WTC11 (cell line): ENCODE results near the gene TFF3. TPM values are rescaled to one million over a fixed set of nuclear protein-coding genes. Genes with fewer than 3 reads are reported as not detected.

Experiments
- ATAC-seq: fragments of 200-7000 bp; cut with Tn5 transposase; 2 replicates; pipeline ENCODE4 v1.10.0; 2021; ENCODE audit warnings: mild to moderate bottlenecking, moderate library complexity
- CTCF ChIA-PET: fragments of 300-600 bp; sonication (Branson Sonifier 250); formaldehyde crosslinking; loops from one replicate; lab custom pipeline; 2021; ENCODE audit warnings: antibody characterized with exemption; lab: Charles Lee
- POLR2A ChIA-PET: fragments of 350-600 bp; sonication (Branson Sonifier 250); formaldehyde crosslinking; loops from one replicate; lab custom pipeline; 2021; ENCODE audit warnings: antibody characterized with exemption; lab: Charles Lee
- DNase-seq: peaks from one replicate; pipeline ENCODE4 v3.0.0; 2021; ENCODE audit warnings: low spot score
- H3K27ac Mint-ChIP-seq: 2 replicates; pipeline ENCODE4 v1.8.0; 2021; ENCODE audit warnings: mixed read lengths
- H3K27me3 Mint-ChIP-seq: 2 replicates; pipeline ENCODE4 v1.8.0; 2021; ENCODE audit warnings: low read depth, mild to moderate bottlenecking, moderate library complexity, mixed read lengths
- H3K36me3 Mint-ChIP-seq: 2 replicates; pipeline ENCODE4 v1.8.0; 2021; ENCODE audit warnings: mixed read lengths
- H3K4me1 Mint-ChIP-seq: 2 replicates; pipeline ENCODE4 v1.8.0; 2022; ENCODE audit warnings: mixed read lengths
- H3K4me3 Mint-ChIP-seq: 2 replicates; pipeline ENCODE4 v1.8.0; 2021; ENCODE audit warnings: mild to moderate bottlenecking, moderate library complexity, mixed read lengths
- H3K9me3 Mint-ChIP-seq: 2 replicates; pipeline ENCODE4 v1.8.0; 2021; ENCODE audit warnings: mixed read lengths
- ATF3 ChIP-seq: sonication (generic); formaldehyde crosslinking; conservative IDR thresholded peaks from 2 replicates; pipeline ENCODE4 v1.8.1; 2022; ENCODE audit warnings: mild to moderate bottlenecking, missing genetic modification reagents
- EMX1 ChIP-seq: fragments of 250-450 bp; sonication (Bioruptor Pico); IDR thresholded peaks from 2 replicates; pipeline ENCODE4 v1.8.0; 2021; ENCODE audit warnings: mild to moderate bottlenecking
- HMGA2 ChIP-seq: fragments of 250-450 bp; sonication (Bioruptor Pico); IDR thresholded peaks from 2 replicates; pipeline ENCODE4 v1.4.0; 2021; ENCODE audit warnings: mild to moderate bottlenecking, moderate library complexity
- IRF2 ChIP-seq: sonication (generic); formaldehyde crosslinking; IDR thresholded peaks from 2 replicates; pipeline ENCODE4 v1.8.0; 2022; ENCODE audit warnings: low read depth, missing genetic modification reagents, borderline replicate concordance
- JAZF1 ChIP-seq: fragments of 250-450 bp; sonication (Bioruptor Pico); IDR thresholded peaks from 2 replicates; pipeline ENCODE4 v1.9.0; 2021; ENCODE audit warnings: moderate library complexity, mild to moderate bottlenecking, inconsistent platforms
- KAT7 ChIP-seq: sonication (generic); formaldehyde crosslinking; IDR thresholded peaks from 2 replicates; pipeline ENCODE4 v1.8.1; 2023; ENCODE audit warnings: missing genetic modification reagents, mild to moderate bottlenecking, borderline replicate concordance
- MLX ChIP-seq: sonication (generic); formaldehyde crosslinking; IDR thresholded peaks from 2 replicates; pipeline ENCODE4 v1.8.1; 2023; ENCODE audit warnings: mild to moderate bottlenecking, missing genetic modification reagents, moderate library complexity
- MXD4 ChIP-seq: fragments of 250-450 bp; sonication (Bioruptor Pico); IDR thresholded peaks from 2 replicates; pipeline ENCODE4 v1.8.0; 2021; ENCODE audit warnings: mild to moderate bottlenecking, moderate library complexity, borderline replicate concordance
- NFE2L1 ChIP-seq: sonication (generic); formaldehyde crosslinking; IDR thresholded peaks from 2 replicates; pipeline ENCODE4 v1.8.1; 2023; ENCODE audit warnings: missing genetic modification reagents
- OVOL2 ChIP-seq: fragments of 250-450 bp; sonication (Bioruptor Pico); IDR thresholded peaks from 2 replicates; pipeline ENCODE4 v1.9.0; 2021; ENCODE audit warnings: mild to moderate bottlenecking, borderline replicate concordance
- PRDM15 ChIP-seq: sonication (generic); formaldehyde crosslinking; IDR thresholded peaks from 2 replicates; pipeline ENCODE4 v1.8.0; 2022; ENCODE audit warnings: missing genetic modification reagents
- PREB ChIP-seq: sonication (generic); formaldehyde crosslinking; IDR thresholded peaks from 2 replicates; pipeline ENCODE4 v1.8.1; 2022; ENCODE audit warnings: mild to moderate bottlenecking, missing genetic modification reagents, moderate library complexity, borderline replicate concordance
- RORB ChIP-seq: fragments of 250-450 bp; sonication (Bioruptor Pico); IDR thresholded peaks from 2 replicates; pipeline ENCODE4 v1.9.0; 2021; ENCODE audit warnings: mild to moderate bottlenecking
- ZBTB21 ChIP-seq: sonication (generic); formaldehyde crosslinking; IDR thresholded peaks from 2 replicates; pipeline ENCODE4 v1.8.1; 2023; ENCODE audit warnings: mild to moderate bottlenecking, missing genetic modification reagents, borderline replicate concordance
- ZMAT4 ChIP-seq: fragments of 250-450 bp; sonication (Bioruptor Pico); IDR thresholded peaks from 2 replicates; pipeline ENCODE4 v1.9.0; 2021; ENCODE audit warnings: mild to moderate bottlenecking
- ZNF396 ChIP-seq: fragments of 250-450 bp; sonication (Bioruptor Pico); IDR thresholded peaks from 2 replicates; pipeline ENCODE4 v1.8.0; 2021; ENCODE audit warnings: mild to moderate bottlenecking, moderate library complexity, borderline replicate concordance
- ZNF512 ChIP-seq: sonication (generic); formaldehyde crosslinking; IDR thresholded peaks from 2 replicates; pipeline ENCODE4 v1.8.1; 2022; ENCODE audit warnings: missing genetic modification reagents, borderline replicate concordance
- ZSCAN18 ChIP-seq: fragments of 250-450 bp; sonication (Bioruptor Pico); IDR thresholded peaks from 2 replicates; pipeline ENCODE4 v2.1.2; 2022; ENCODE audit warnings: mild to moderate bottlenecking, moderate library complexity
- total RNA-seq: library from RNA; stranded (reverse); gene quantifications from 3 replicates; pipeline ENCODE4 v1.2.3, GENCODE V29; 2021

The TFF3 gene
- total RNA-seq, 1 experiment from 2014 or later, result 4.2 TPM

- peaks cover 11% of the 10 kb centered on the region for H3K9me3 Mint-ChIP-seq
- no peak overlapping the region for H3K27ac Mint-ChIP-seq
- POLR2A ChIA-PET, result no interaction called here
- peaks cover 10% of the 10 kb centered on the region for H3K36me3 Mint-ChIP-seq
- no peak for DNase-seq
- H3K4me3 Mint-ChIP-seq, result no peak overlapping the region
- H3K27me3 Mint-ChIP-seq, result no peaks in the 10 kb centered on the region; the same call in 1 of the 2 replicates
- CTCF ChIA-PET, result interaction anchor here (4.7 kb wide), 1 partner anchor 12 kb away, joined by 34 read pairs; no protein-coding TSS in a partner anchor
- peaks cover 28% of the 10 kb centered on the region for H3K4me1 Mint-ChIP-seq
- no peak for ATAC-seq
- no peak for TF ChIP-seq ZSCAN18 (CRISPR knock-in tag)
- no peak for TF ChIP-seq EMX1 (CRISPR knock-in tag)
- no peak for TF ChIP-seq JAZF1 (CRISPR knock-in tag)
Measured at GRCh38 chr21:42321845-42322244, 6.6 kb upstream of the TFF3 start.

GRCh38 chr21:42321231-42321630 lies 6.0 kb upstream of the TFF3 start:
- ATAC-seq, result no peak
- CTCF ChIA-PET, result interaction anchor here (4.7 kb wide), 1 partner anchor 11 kb away, joined by 34 read pairs; no protein-coding TSS in a partner anchor
- POLR2A ChIA-PET, result no interaction called here
- Mint-ChIP-seq H3K4me1 (peaks cover 34% of the 10 kb centered on the region), H3K36me3 (peaks cover 10% of the 10 kb centered on the region), H3K27me3 (no peaks in the 10 kb centered on the region; the same call in 1 of the 2 replicates), H3K9me3 (peaks cover 11% of the 10 kb centered on the region), H3K4me3 (no peak overlapping the region), H3K27ac (no peak overlapping the region)
- no peak for DNase-seq
- TF ChIP-seq EMX1 (CRISPR knock-in tag), result no peak
- no peak for TF ChIP-seq IRF2 (CRISPR knock-in tag)
- TF ChIP-seq ZBTB21 (CRISPR knock-in tag), result no peak
- no peak for TF ChIP-seq PRDM15 (CRISPR knock-in tag)
- no peak for TF ChIP-seq MXD4
- no peak for TF ChIP-seq NFE2L1 (CRISPR knock-in tag)
- no peak for TF ChIP-seq KAT7
- no peak for TF ChIP-seq PREB (CRISPR knock-in tag)
- no peak for TF ChIP-seq OVOL2 (CRISPR knock-in tag)
- TF ChIP-seq ATF3 (CRISPR knock-in tag), result no peak
- TF ChIP-seq ZMAT4, result no peak
- no peak for TF ChIP-seq MLX (CRISPR knock-in tag)
- no peak for TF ChIP-seq ZNF396
- TF ChIP-seq ZNF512 (CRISPR knock-in tag), result no peak
- TF ChIP-seq RORB, result no peak
- no peak for TF ChIP-seq HMGA2 (CRISPR knock-in tag)
